SK-N-SH (cell line): ENCODE results near the gene DPEP2. TPM values are rescaled to one million over a fixed set of nuclear protein-coding genes. Genes with fewer than 3 reads are reported as not detected.

ENCODE experiments used
- CTCF ChIA-PET: fragments of 300-600, 350-600 bp; formaldehyde crosslinking; extraction: SDS; loops from one replicate; lab custom pipeline; 2021; lab: Yijun Ruan, JAX
- POLR2A ChIA-PET: fragments of 350-600 bp; sonication (Branson Sonifier 250); formaldehyde crosslinking; extraction: SDS; loops from one replicate; lab custom pipeline; 2020; ENCODE audit warnings: antibody characterized with exemption, inconsistent platforms; lab: Yijun Ruan, JAX
- DNase-seq: peaks from one replicate; pipeline ENCODE4 v3.0.0; 2012
- H2AFZ ChIP-seq: fragments of 200-600 bp; sonication (generic); 2 replicates; pipeline ENCODE4 v1.8.1; 2016; ENCODE audit warnings: antibody characterized with exemption, mild to moderate bottlenecking, low read depth
- H3F3A ChIP-seq: fragments of 200-600 bp; sonication (generic); replicated peaks from 2 replicates; pipeline ENCODE3; 2016; ENCODE audit warnings: antibody characterized with exemption, mild to moderate bottlenecking; ENCODE audit not compliant: insufficient read depth
- H3K27ac ChIP-seq, 2 experiments: fragments of 200-500 bp in 1 of 2; fragments of 200-600 bp in 1 of 2; sonication (Bioruptor generic) in 1 of 2; sonication (generic), shearing (Covaris generic) in 1 of 2; 2 replicates each; pipeline versions ENCODE4 v1.5.1 to v1.6.1; 2014 to 2016; ENCODE audit warnings: low read depth in 2 of 2, inconsistent platforms in 1 of 2, low read length in 1 of 2, mild to moderate bottlenecking in 1 of 2, mixed read lengths in 1 of 2
- H3K27me3 ChIP-seq: fragments of 200-600 bp; sonication (generic), shearing (Covaris generic); 2 replicates; pipeline ENCODE4 v1.6.1; 2016; ENCODE audit warnings: mixed run types; ENCODE audit not compliant: insufficient read depth
- H3K36me3 ChIP-seq, 2 experiments: fragments of 200-500 bp in 1 of 2; fragments of 200-600 bp in 1 of 2; sonication (Bioruptor generic) in 1 of 2; sonication (generic) in 1 of 2; replicated peaks in 1 of 2; 2 replicates each; pipeline versions ENCODE3 to v1.5.1; 2014 to 2016; ENCODE audit warnings: low read length in 1 of 2, mild to moderate bottlenecking in 1 of 2; ENCODE audit not compliant: insufficient read depth in 2 of 2, control insufficient read depth in 1 of 2
- H3K4me1 ChIP-seq, 2 experiments: fragments of 200-500 bp in 1 of 2; fragments of 200-600 bp in 1 of 2; sonication (Bioruptor generic) in 1 of 2; sonication (generic), shearing (Covaris generic) in 1 of 2; 2 replicates each; pipeline versions ENCODE4 v1.5.1 to v1.6.1; 2014 to 2016; ENCODE audit warnings: low read depth in 1 of 2, low read length in 1 of 2, mixed run types in 1 of 2; ENCODE audit not compliant: insufficient read depth in 2 of 2, control insufficient read depth in 1 of 2
- H3K4me2 ChIP-seq: fragments of 200-600 bp; sonication (generic), shearing (Covaris generic); 2 replicates; pipeline ENCODE4 v1.6.1; 2017; ENCODE audit warnings: mixed run types
- H3K4me3 ChIP-seq, 2 experiments: fragments of 200-500 bp in 1 of 2; fragments of 200-600 bp in 1 of 2; sonication (Bioruptor generic) in 1 of 2; sonication (generic), shearing (Covaris generic) in 1 of 2; 2 replicates each; pipeline versions ENCODE4 v1.5.1 to v1.8.1; 2014 to 2016; ENCODE audit warnings: low read depth in 2 of 2, inconsistent platforms in 1 of 2, low read length in 1 of 2, mild to moderate bottlenecking in 1 of 2, mixed read lengths in 1 of 2, moderate library complexity in 1 of 2
- H3K79me2 ChIP-seq: fragments of 200-600 bp; sonication (generic); 2 replicates; pipeline ENCODE4 v1.8.1; 2017; ENCODE audit warnings: mild to moderate bottlenecking; ENCODE audit not compliant: insufficient read depth
- H3K9ac ChIP-seq: fragments of 200-600 bp; sonication (generic); 2 replicates; pipeline ENCODE4 v1.6.1; 2017; ENCODE audit warnings: mixed run types
- H3K9me2 ChIP-seq: fragments of 200-600 bp; sonication (generic); 2 replicates; pipeline ENCODE4 v1.6.1; 2017; ENCODE audit warnings: mixed run types
- H3K9me3 ChIP-seq: fragments of 200-600 bp; sonication (generic); 2 replicates; pipeline ENCODE4 v1.6.1; 2017; ENCODE audit warnings: mixed run types, mild to moderate bottlenecking, moderate library complexity
- H4K20me1 ChIP-seq: fragments of 200-600 bp; sonication (generic); 2 replicates; pipeline ENCODE4 v1.6.1; 2017; ENCODE audit warnings: mild to moderate bottlenecking, mixed run types; ENCODE audit not compliant: insufficient read depth
- CHD2 ChIP-seq: fragments of 150-350 bp; IDR thresholded peaks from 2 replicates; pipeline ENCODE4 v1.6.1; 2018; ENCODE audit warnings: low read length; ENCODE audit not compliant: partially characterized antibody
- FOXM1 ChIP-seq: IDR thresholded peaks from 2 replicates; pipeline ENCODE4 v1.4.0; 2012; ENCODE audit warnings: low read depth, mild to moderate bottlenecking
- GATA2 ChIP-seq: sonication (generic); formaldehyde crosslinking; IDR thresholded peaks from 2 replicates; pipeline ENCODE4 v1.5.0; 2020; ENCODE audit warnings: mild to moderate bottlenecking, missing genetic modification reagents
- MEF2A ChIP-seq: IDR thresholded peaks from 2 replicates; pipeline ENCODE4 v1.4.0; 2012; ENCODE audit warnings: low read depth, borderline replicate concordance
- MXI1 ChIP-seq: IDR thresholded peaks from 2 replicates; pipeline ENCODE4 v1.6.1; 2012; ENCODE audit warnings: mild to moderate bottlenecking, low read depth, low read length, improper control_type of control experiment
- RAD21 ChIP-seq: IDR thresholded peaks from 2 replicates; pipeline ENCODE4 v1.6.1; 2012; ENCODE audit warnings: mild to moderate bottlenecking, low read length
- REST ChIP-seq: IDR thresholded peaks from 2 replicates; pipeline ENCODE4 v1.6.1; 2012; ENCODE audit warnings: mild to moderate bottlenecking, low read depth, low read length, moderate library complexity
- SMC3 ChIP-seq: IDR thresholded peaks from 2 replicates; pipeline ENCODE4 v1.6.1; 2012; ENCODE audit warnings: low read depth, low read length, improper control_type of control experiment
- TCF12 ChIP-seq: IDR thresholded peaks from 2 replicates; pipeline ENCODE4 v1.4.0; 2012
- YY1 ChIP-seq: IDR thresholded peaks from 2 replicates; pipeline ENCODE4 v1.4.0; 2012; ENCODE audit warnings: low read depth, mild to moderate bottlenecking
- WGBS: methylation state at CpG from one replicate; pipeline ENCODE4 v1.1.6; 2017; ENCODE audit warnings: low lambda C conversion rate; 5-methylcytosine and 5-hydroxymethylcytosine counted together
- polyA plus RNA-seq, 3 experiments: library from polyadenylated mRNA; depleted of rRNA; stranded (reverse); fragments of >200 nt; gene quantifications; 2 replicates each; pipeline ENCODE4 v1.2.3, GENCODE V29; 2012
- TF ChIP-seq, protein P1 (sequence below): IDR thresholded peaks from 2 replicates; pipeline ENCODE4 v1.4.0; 2012; ENCODE audit warnings: low read depth, borderline replicate concordance
- TF ChIP-seq, protein P2 (sequence below): fragments of 150-350 bp; IDR thresholded peaks from 2 replicates; pipeline ENCODE4 v1.6.1; 2017; ENCODE audit warnings: antibody characterized with exemption, low read length, low read depth, borderline replicate concordance

The DPEP2 gene
- polyA plus RNA-seq, 1 of the 3 experiments (the other 2 are of a cell fraction) = not detected

GRCh38 chr16:68035227-68035626, 35.9 kb upstream of the DPEP2 start:
- Histone ChIP-seq H3K4me2 (no peak overlapping the region), H3K27me3 (no peaks in the 10 kb centered on the region), H3K9ac (no peak overlapping the region), H3K4me3 (no peak overlapping the region), H4K20me1 (no peaks in the 10 kb centered on the region), H3F3A (peaks cover 3% of the 10 kb centered on the region), H3K27ac (no peak overlapping the region), H3K79me2 (no peaks in the 10 kb centered on the region), H3K9me3 (no peaks in the 10 kb centered on the region), H3K9me2 (no peaks in the 10 kb centered on the region), H3K4me1 (no peaks in the 10 kb centered on the region), H3K36me3 (peaks cover 0 to 3% of the 10 kb centered on the region in 2 experiments), H2AFZ (no peak overlapping the region)
- DNase-seq = no peak
- no peak for TF ChIP-seq MXI1
- TF ChIP-seq, protein P1, sequence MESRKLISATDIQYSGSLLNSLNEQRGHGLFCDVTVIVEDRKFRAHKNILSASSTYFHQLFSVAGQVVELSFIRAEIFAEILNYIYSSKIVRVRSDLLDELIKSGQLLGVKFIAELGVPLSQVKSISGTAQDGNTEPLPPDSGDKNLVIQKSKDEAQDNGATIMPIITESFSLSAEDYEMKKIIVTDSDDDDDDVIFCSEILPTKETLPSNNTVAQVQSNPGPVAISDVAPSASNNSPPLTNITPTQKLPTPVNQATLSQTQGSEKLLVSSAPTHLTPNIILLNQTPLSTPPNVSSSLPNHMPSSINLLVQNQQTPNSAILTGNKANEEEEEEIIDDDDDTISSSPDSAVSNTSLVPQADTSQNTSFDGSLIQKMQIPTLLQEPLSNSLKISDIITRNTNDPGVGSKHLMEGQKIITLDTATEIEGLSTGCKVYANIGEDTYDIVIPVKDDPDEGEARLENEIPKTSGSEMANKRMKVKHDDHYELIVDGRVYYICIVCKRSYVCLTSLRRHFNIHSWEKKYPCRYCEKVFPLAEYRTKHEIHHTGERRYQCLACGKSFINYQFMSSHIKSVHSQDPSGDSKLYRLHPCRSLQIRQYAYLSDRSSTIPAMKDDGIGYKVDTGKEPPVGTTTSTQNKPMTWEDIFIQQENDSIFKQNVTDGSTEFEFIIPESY = no peak
- TF ChIP-seq REST = no peak
- TF ChIP-seq, protein P2, sequence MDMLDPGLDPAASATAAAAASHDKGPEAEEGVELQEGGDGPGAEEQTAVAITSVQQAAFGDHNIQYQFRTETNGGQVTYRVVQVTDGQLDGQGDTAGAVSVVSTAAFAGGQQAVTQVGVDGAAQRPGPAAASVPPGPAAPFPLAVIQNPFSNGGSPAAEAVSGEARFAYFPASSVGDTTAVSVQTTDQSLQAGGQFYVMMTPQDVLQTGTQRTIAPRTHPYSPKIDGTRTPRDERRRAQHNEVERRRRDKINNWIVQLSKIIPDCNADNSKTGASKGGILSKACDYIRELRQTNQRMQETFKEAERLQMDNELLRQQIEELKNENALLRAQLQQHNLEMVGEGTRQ = no peak
- no peak for TF ChIP-seq MEF2A
- no peak for TF ChIP-seq SMC3
- no peak for TF ChIP-seq RAD21
- no peak for TF ChIP-seq YY1
- TF ChIP-seq FOXM1 = no peak
- no peak for TF ChIP-seq TCF12
- TF ChIP-seq GATA2 (CRISPR knock-in tag) = no peak
- TF ChIP-seq CHD2 = no peak
- ChIA-PET CTCF (interaction anchor here (0.7 to 1.2 kb wide), 2 partner anchors 40 to 514 kb away, joined by 3 to 4 read pairs; no protein-coding TSS in a partner anchor), POLR2A (no interaction called here)
- WGBS = 95% methylated on average over 2 of the region's 2 CpGs
